ENCODE data around the gene PRKD1. TPM values are rescaled to one million over a fixed set of nuclear protein-coding genes. Genes with fewer than 3 reads are reported as not detected.

Gene PRKD1
- total RNA-seq, 2 donors from 2014 or later = not detected

- no peak overlapping the region for H3K27ac Mint-ChIP-seq
- no peak for ATAC-seq
- DNase-seq (ENCODE audit: low spot score in 2 of 2) = no peak
- H3K36me3 Mint-ChIP-seq = no peaks in the 10 kb centered on the region
- peaks cover 3 to 7% of the 10 kb centered on the region in 2 donors for H3K9me3 Mint-ChIP-seq
Measured at GRCh38 chr14:29911810-29912209, 15.8 kb downstream of the PRKD1 start.

GRCh38 chr14:29908652-29909577, 18.7 kb downstream of the PRKD1 start:
- H3K27ac Mint-ChIP-seq = no peak overlapping the region
- H3K9me3 Mint-ChIP-seq = peaks cover 0 to 3% of the 10 kb centered on the region in 2 donors
- no peak for ATAC-seq
- no peak for DNase-seq (ENCODE audit: low spot score in 2 of 2)
- H3K36me3 Mint-ChIP-seq = no peaks in the 10 kb centered on the region

GRCh38 chr14:29906256-29906870, 21.3 kb downstream of the PRKD1 start:
- Mint-ChIP-seq H3K9me3 (peaks cover 0 to 3% of the 10 kb centered on the region in 2 donors), H3K36me3 (no peaks in the 10 kb centered on the region), H3K27ac (no peak overlapping the region)
- DNase-seq (ENCODE audit: low spot score in 2 of 2) (no peak), ATAC-seq (no peak)

- Mint-ChIP-seq H3K27ac (no peak overlapping the region), H3K9me3 (peaks cover 0 to 6% of the 10 kb centered on the region in 2 donors), H3K36me3 (no peaks in the 10 kb centered on the region)
- DNase-seq (ENCODE audit: low spot score in 2 of 2) (no peak), ATAC-seq (no peak)
Measured at GRCh38 chr14:29905543-29905942, 22.1 kb downstream of the PRKD1 start.

- no peak for DNase-seq (ENCODE audit: low spot score in 2 of 2)
- H3K9me3 Mint-ChIP-seq = peaks cover 2 to 10% of the 10 kb centered on the region in 2 donors
- H3K36me3 Mint-ChIP-seq = no peaks in the 10 kb centered on the region
- no peak overlapping the region for H3K27ac Mint-ChIP-seq
- no peak for ATAC-seq
Measured at GRCh38 chr14:29900609-29901350, 26.9 kb downstream of the PRKD1 start.

- Mint-ChIP-seq H3K36me3 (no peaks in the 10 kb centered on the region), H3K9me3 (peaks cover 15% of the 10 kb centered on the region in 2 donors), H3K27ac (no peak overlapping the region)
- ATAC-seq (no peak), DNase-seq (ENCODE audit: low spot score in 2 of 2) (no peak)
Measured at GRCh38 chr14:29898470-29898869, 29.2 kb downstream of the PRKD1 start.

- ATAC-seq (no peak), DNase-seq (ENCODE audit: low spot score in 2 of 2) (no peak)
- Mint-ChIP-seq H3K9me3 (peaks cover 15 to 16% of the 10 kb centered on the region in 2 donors), H3K27ac (no peak overlapping the region), H3K36me3 (no peaks in the 10 kb centered on the region)
Measured at GRCh38 chr14:29897181-29897580, 30.5 kb downstream of the PRKD1 start.

GRCh38 chr14:29896354-29896821, 31.3 kb downstream of the PRKD1 start:
- Mint-ChIP-seq H3K27ac (no peak overlapping the region), H3K9me3 (peaks cover 15 to 19% of the 10 kb centered on the region in 2 donors), H3K36me3 (no peaks in the 10 kb centered on the region)
- no peak for DNase-seq (ENCODE audit: low spot score in 2 of 2)
- no peak for ATAC-seq

GRCh38 chr14:29895591-29896083, 32.0 kb downstream of the PRKD1 start:
- H3K9me3 Mint-ChIP-seq = peaks cover 15 to 16% of the 10 kb centered on the region in 2 donors
- H3K27ac Mint-ChIP-seq = no peak overlapping the region
- no peak for ATAC-seq
- no peaks in the 10 kb centered on the region for H3K36me3 Mint-ChIP-seq
- no peak for DNase-seq (ENCODE audit: low spot score in 2 of 2)

- DNase-seq (ENCODE audit: low spot score in 2 of 2) (no peak), ATAC-seq (no peak)
- H3K9me3 Mint-ChIP-seq = peaks cover 12 to 15% of the 10 kb centered on the region in 2 donors
- no peaks in the 10 kb centered on the region for H3K36me3 Mint-ChIP-seq
- no peak overlapping the region for H3K27ac Mint-ChIP-seq
Measured at GRCh38 chr14:29893989-29894388, 33.7 kb downstream of the PRKD1 start.

- no peaks in the 10 kb centered on the region for H3K36me3 Mint-ChIP-seq
- no peak for DNase-seq (ENCODE audit: low spot score in 2 of 2)
- H3K27ac Mint-ChIP-seq = no peak overlapping the region
- H3K9me3 Mint-ChIP-seq = peaks cover 12 to 15% of the 10 kb centered on the region in 2 donors
- ATAC-seq = no peak
Measured at GRCh38 chr14:29892327-29892726, 35.3 kb downstream of the PRKD1 start.

GRCh38 chr14:29885988-29886387, 41.7 kb downstream of the PRKD1 start:
- no peak overlapping the region for H3K27ac Mint-ChIP-seq
- H3K9me3 Mint-ChIP-seq = peaks cover 12 to 14% of the 10 kb centered on the region in 2 donors
- DNase-seq (ENCODE audit: low spot score in 2 of 2) (no peak), ATAC-seq (no peak)
- peaks cover 0 to 6% of the 10 kb centered on the region in 2 donors for H3K36me3 Mint-ChIP-seq

- Mint-ChIP-seq H3K9me3 (peaks cover 0 to 4% of the 10 kb centered on the region in 2 donors), H3K36me3 (no peaks in the 10 kb centered on the region), H3K27ac (no peak overlapping the region)
- DNase-seq (ENCODE audit: low spot score in 2 of 2) (no peak), ATAC-seq (no peak)
Measured at GRCh38 chr14:29868000-29868399, 59.6 kb downstream of the PRKD1 start.

- DNase-seq (ENCODE audit: low spot score in 2 of 2) (no peak), ATAC-seq (no peak)
- H3K9me3 Mint-ChIP-seq = peaks cover 4 to 9% of the 10 kb centered on the region in 2 donors
- no peaks in the 10 kb centered on the region for H3K36me3 Mint-ChIP-seq
- no peak overlapping the region for H3K27ac Mint-ChIP-seq
Measured at GRCh38 chr14:29865299-29865698, 62.3 kb downstream of the PRKD1 start.

GRCh38 chr14:29861996-29862395, 65.7 kb downstream of the PRKD1 start:
- ATAC-seq (no peak), DNase-seq (ENCODE audit: low spot score in 2 of 2) (no peak)
- Mint-ChIP-seq H3K27ac (no peak overlapping the region), H3K9me3 (peaks cover 9% of the 10 kb centered on the region in 2 donors), H3K36me3 (no peaks in the 10 kb centered on the region)

GRCh38 chr14:29858299-29858698, 69.3 kb downstream of the PRKD1 start:
- H3K27ac Mint-ChIP-seq = no peak overlapping the region
- no peaks in the 10 kb centered on the region for H3K36me3 Mint-ChIP-seq
- DNase-seq (ENCODE audit: low spot score in 2 of 2) (no peak), ATAC-seq (no peak)
- peaks cover 20 to 22% of the 10 kb centered on the region in 2 donors for H3K9me3 Mint-ChIP-seq

GRCh38 chr14:29857551-29857950, 70.1 kb downstream of the PRKD1 start:
- ATAC-seq (no peak), DNase-seq (ENCODE audit: low spot score in 2 of 2) (no peak)
- no peaks in the 10 kb centered on the region for H3K36me3 Mint-ChIP-seq
- H3K9me3 Mint-ChIP-seq = peaks cover 22 to 23% of the 10 kb centered on the region in 2 donors
- H3K27ac Mint-ChIP-seq = no peak overlapping the region
